GM18505 (cell line): ENCODE measurements around the gene IFNW1.
"Not testable (repeated sequence)": the region's sequence is repeated elsewhere in the genome, so short reads cannot be mapped to it uniquely, and the experiment has no call there.

ENCODE experiments used
- ATAC-seq: cut with Tn5 transposase; IDR thresholded peaks from one replicate; pipeline ENCODE4 v1.9.1; 2021; ENCODE audit not compliant: unreplicated experiment
- POLR2A ChIP-seq: IDR thresholded peaks from 4 replicates; pipeline ENCODE4 v1.6.1; 2011; ENCODE audit warnings: borderline replicate concordance; ENCODE audit not compliant: insufficient read depth, insufficient read length; ENCODE audit errors: extremely low read depth

The IFNW1 gene

DNA sequence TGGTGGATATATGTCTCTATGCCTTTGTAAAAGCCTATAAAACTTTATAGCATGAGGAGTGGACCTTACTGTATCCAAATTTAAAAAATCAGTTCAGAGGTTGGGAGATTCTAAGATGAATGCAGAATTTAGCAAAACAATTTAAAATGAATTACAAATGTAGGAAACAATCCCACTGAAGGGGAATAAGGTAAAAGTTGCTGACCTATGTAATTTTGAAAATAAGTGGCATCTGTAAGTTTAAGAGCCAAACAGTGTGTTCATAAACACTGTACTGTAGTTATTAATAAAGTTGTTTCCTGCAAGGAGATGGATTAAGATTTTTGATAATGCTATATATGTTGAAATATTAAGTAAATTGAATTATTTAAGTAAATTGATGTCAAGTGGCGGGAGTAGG is 4.6 kb downstream of the IFNW1 start:
- ATAC-seq = no peak

GRCh38 chr9:21135736-21136135 is 5.9 kb downstream of the IFNW1 start:
- no peak for TF ChIP-seq POLR2A
- no peak for ATAC-seq

More for the DNA sequence above, 4.6 kb downstream of the IFNW1 start:
- no peak for TF ChIP-seq POLR2A

DNA sequence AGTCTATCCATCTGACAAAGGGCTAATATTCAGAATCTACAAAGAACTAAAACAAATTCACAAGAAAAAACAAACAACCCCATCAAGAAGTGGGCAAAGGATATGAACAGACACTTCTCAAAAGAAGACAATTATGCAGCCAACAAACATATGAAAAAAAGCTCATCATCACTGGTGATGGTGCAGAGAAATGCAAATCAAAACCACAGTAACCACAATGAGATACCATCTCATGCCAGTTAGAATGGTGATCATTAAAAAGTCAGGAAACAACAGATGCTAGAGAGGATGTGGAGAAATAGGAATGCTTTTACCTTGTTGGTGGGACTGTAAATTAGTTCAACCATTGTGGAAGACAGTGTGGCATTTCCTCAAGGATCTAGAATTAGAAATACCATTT is 13.4 kb downstream of the IFNW1 start:
- ATAC-seq = not testable (repeated sequence)

DNA sequence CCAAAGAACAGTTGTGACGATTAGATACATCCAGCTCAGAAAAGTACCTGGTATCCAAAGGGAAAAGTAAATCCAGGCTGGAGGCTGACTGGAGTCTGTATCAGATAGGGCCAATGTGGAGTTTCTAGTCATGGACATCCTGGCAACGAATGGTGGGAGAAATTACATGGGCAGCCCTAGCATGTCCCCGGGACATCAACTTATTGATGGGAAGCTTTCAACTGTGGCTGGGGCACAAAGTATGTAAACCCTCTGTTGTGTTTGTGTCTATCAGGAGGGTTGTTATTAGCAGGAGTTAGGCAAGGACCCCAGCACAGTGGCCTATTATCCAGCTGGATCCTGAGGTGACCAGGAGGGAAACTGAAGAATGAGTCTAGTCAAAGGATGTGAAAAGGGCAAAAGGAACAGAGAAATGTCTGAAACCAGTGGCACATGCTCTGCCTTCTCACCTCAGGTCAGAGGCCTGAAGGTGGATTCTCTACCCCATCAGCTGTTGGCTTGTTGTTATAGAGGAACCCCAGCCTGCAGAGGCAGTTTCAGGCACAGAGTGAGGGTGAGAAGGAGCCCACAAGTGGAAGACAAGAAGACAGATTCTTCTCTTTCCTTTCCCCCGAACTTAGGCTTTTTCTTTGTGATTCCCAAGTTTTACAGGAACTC is 19.9 kb downstream of the IFNW1 start:
- TF ChIP-seq POLR2A = no peak
- ATAC-seq = peak; percentile 99

- ATAC-seq = no peak
- no peak for TF ChIP-seq POLR2A
Measured at GRCh38 chr9:21121079-21121478, 20.6 kb downstream of the IFNW1 start.

DNA sequence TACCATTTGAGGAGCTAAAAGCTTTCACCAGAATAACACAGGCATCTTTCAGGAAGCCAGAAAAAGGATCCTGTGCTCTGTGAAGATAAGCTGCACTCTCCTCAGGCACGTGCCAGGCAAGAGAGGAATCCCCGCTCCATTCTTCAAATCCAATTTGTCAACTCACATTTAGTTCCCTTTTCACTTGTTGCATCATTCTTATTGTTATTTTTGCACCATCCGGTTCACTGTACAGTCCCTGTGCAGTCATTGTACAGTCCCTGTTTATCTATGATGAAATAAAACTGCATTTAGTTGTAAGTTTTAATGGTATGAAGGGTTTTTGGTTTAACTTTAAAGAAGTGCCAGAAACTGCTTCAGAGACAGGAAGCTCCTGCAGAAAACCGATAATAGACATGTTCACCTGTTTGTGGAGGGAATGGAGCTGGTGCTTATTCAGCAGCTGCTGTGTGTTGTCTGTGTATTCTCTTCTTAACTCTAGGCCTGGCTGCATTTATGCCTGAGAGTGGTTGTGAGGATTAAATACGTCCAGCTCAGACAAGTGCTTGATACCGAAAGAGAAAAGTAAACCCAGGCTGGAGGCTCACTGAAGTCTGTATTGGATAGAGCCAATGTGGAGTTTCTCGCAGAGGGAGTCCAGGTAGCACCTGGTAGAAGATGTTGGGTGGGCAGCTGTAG is 22.4 kb downstream of the IFNW1 start:
- ATAC-seq = no peak

GRCh38 chr9:21114311-21114710 is 27.3 kb downstream of the IFNW1 start:
- ATAC-seq = no peak
- TF ChIP-seq POLR2A = no peak

More for the DNA sequence above, 22.4 kb downstream of the IFNW1 start:
- TF ChIP-seq POLR2A = no peak

DNA sequence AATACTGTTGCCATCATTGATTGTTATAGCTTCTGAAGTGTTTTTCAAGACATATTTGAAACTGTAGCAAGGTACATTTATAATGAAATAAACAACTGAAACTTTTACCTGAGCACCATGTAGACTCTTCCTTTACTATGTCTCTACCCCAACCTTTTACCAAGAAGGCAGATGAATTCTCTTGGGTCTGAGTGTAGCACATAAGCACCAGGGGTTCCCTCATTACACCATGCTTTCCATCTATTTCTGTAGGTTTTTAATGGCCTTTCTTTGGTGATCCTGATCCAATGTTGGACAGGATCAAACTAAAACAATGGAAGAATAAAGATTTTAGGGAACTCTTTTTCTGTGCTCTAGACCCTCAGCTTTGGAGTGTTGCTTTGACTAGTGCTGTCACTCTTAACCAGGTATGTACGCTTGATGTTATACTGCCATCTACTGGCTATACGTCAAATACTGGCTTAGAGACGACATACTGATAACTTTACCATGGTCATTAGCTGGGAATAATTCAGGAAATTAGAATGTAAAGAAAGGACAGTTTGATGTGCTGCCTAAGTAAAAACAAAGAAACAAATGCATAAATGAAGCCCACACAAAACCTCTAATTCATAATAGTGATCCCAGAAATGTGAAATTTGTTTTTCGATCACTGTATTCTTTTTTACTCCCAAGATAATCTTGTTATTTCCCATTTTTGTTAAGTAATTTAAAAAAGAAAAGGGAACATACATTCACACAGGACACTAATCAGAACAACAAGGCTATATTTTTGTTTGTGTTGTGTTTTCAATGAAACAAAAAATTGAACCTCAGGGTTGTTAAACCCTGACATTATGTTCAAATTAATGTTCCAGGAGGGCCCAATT is 30.7 kb downstream of the IFNW1 start:
- ATAC-seq = peak; percentile 80
- no peak for TF ChIP-seq POLR2A

GRCh38 chr9:21104787-21105186 is 36.8 kb downstream of the IFNW1 start:
- TF ChIP-seq POLR2A = no peak
- ATAC-seq = no peak

GRCh38 chr9:21102305-21102704 is 39.3 kb downstream of the IFNW1 start:
- no peak for TF ChIP-seq POLR2A
- no peak for ATAC-seq

DNA sequence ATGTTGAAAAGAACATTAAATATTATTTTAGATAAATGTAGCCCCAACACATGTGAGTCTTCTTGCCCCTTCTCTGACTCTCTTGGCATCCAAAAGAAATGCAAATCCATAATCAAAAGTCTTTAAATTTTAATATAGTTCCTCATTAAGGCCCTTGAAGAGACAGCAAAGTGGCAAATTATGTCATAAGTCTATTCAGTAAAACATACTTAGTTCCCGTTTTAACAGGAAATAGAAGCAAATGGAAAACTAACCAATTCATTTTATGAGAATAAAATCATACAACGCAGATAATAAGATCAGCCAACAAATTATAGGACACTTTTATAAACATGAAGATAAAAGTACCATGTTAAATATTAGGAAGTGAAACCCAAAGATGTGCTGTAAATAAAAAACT is 43.8 kb downstream of the IFNW1 start:
- TF ChIP-seq POLR2A = no peak
- no peak for ATAC-seq

DNA sequence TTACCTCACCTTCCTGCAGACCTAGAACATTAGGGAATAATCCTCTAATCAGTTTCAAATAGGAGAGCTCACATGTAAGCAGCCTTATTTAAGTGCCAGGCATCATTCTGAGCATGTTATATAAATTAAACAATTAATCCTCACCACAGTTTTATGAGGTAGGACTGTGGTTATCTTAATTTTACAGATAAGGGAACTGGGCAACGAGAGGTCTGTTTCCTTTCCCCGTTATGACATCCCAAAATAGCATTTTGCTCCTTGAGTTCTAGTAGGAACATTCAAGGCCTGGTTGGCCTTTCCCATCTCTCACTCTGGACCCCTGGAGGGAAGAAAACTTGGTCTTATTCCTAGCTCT is 44.8 kb downstream of the IFNW1 start:
- ATAC-seq = no peak
- TF ChIP-seq POLR2A = no peak

GRCh38 chr9:21096172-21096900 is 45.3 kb downstream of the IFNW1 start:
- peak; percentile 79 for ATAC-seq
- TF ChIP-seq POLR2A = peak; percentile 17
